DOHH2 (cell line): ENCODE data around the gene ZBTB47.

Experiments
- H3F3A ChIP-seq: fragments of 200-600 bp; sonication (generic), shearing (Covaris generic); 2 replicates; pipeline ENCODE4 v1.6.0; 2016; ENCODE audit warnings: antibody characterized with exemption, mild to moderate bottlenecking; ENCODE audit not compliant: control insufficient read depth, insufficient read depth
- H3K27ac ChIP-seq: fragments of 200-600 bp; sonication (generic); 2 replicates; pipeline ENCODE4 v1.5.1; 2014; ENCODE audit warnings: low read depth, mild to moderate bottlenecking, low read length, moderate library complexity
- H3K27me3 ChIP-seq: fragments of 200-600 bp; sonication (generic); 2 replicates; pipeline ENCODE4 v1.6.1; 2014; ENCODE audit warnings: mild to moderate bottlenecking, low read length, mixed read lengths; ENCODE audit not compliant: control insufficient read depth
- H3K36me3 ChIP-seq: fragments of 200-600 bp; sonication (generic); 2 replicates; pipeline ENCODE4 v1.6.1; 2014; ENCODE audit warnings: mild to moderate bottlenecking, low read length, moderate library complexity, mixed read lengths; ENCODE audit not compliant: control insufficient read depth
- H3K4me1 ChIP-seq: fragments of 200-600 bp; sonication (generic); 2 replicates; pipeline ENCODE4 v1.6.1; 2014; ENCODE audit warnings: mild to moderate bottlenecking, low read length, mixed read lengths; ENCODE audit not compliant: control insufficient read depth
- H3K4me2 ChIP-seq: fragments of 200-600 bp; sonication (generic); 2 replicates; pipeline ENCODE4 v1.6.0; 2014; ENCODE audit warnings: mild to moderate bottlenecking, low read length, moderate library complexity
- H3K4me3 ChIP-seq: fragments of 200-600 bp; sonication (generic); 2 replicates; pipeline ENCODE4 v1.5.1; 2014; ENCODE audit warnings: mild to moderate bottlenecking, low read length, mixed read lengths
- H3K79me2 ChIP-seq: fragments of 200-600 bp; sonication (generic); 2 replicates; pipeline ENCODE4 v1.6.1; 2014; ENCODE audit warnings: mild to moderate bottlenecking, low read length, mixed read lengths; ENCODE audit not compliant: control insufficient read depth
- H3K9me2 ChIP-seq: fragments of 200-600 bp; sonication (generic); replicated peaks from 2 replicates; pipeline ENCODE4 v1.6.1; 2014; ENCODE audit warnings: mild to moderate bottlenecking, low read length, mixed read lengths; ENCODE audit not compliant: control insufficient read depth
- H3K9me3 ChIP-seq: fragments of 200-600 bp; sonication (generic); 2 replicates; pipeline ENCODE4 v1.6.1; 2014; ENCODE audit warnings: antibody characterized with exemption, low read length, mixed read lengths; ENCODE audit not compliant: control insufficient read depth, insufficient read depth
- H4K20me1 ChIP-seq: fragments of 200-600 bp; sonication (generic); 2 replicates; pipeline ENCODE4 v1.6.0; 2014; ENCODE audit warnings: low read depth, mild to moderate bottlenecking, antibody characterized with exemption, low read length, moderate library complexity; ENCODE audit not compliant: control insufficient read depth, insufficient read depth
- CTCF ChIP-seq: fragments of 200-600 bp; sonication (generic); IDR thresholded peaks from one replicate; pipeline ENCODE4 v1.5.1; 2014; ENCODE audit warnings: antibody characterized with exemption, mild to moderate bottlenecking, low read depth, low read length; ENCODE audit not compliant: poor library complexity, severe bottlenecking
- EZH2phosphoT487 ChIP-seq: fragments of 200-600 bp; sonication (generic); IDR thresholded peaks from 2 replicates; pipeline ENCODE4 v1.6.1; 2017; ENCODE audit warnings: borderline replicate concordance, mild to moderate bottlenecking, antibody characterized with exemption, low read length, moderate library complexity, mixed read lengths

The ZBTB47 gene

GRCh38 chr3:42660131-42660715, 6.7 kb downstream of the ZBTB47 start:
- Histone ChIP-seq H3K4me2 (no peak overlapping the region), H3F3A (no peaks in the 10 kb centered on the region), H3K36me3 (no peaks in the 10 kb centered on the region), H3K79me2 (no peaks in the 10 kb centered on the region), H3K9me2 (no peaks in the 10 kb centered on the region), H3K9me3 (no peaks in the 10 kb centered on the region), H3K27me3 (peaks cover 2% of the 10 kb centered on the region; the same call in 1 of the 2 replicates), H3K4me3 (no peak overlapping the region), H3K27ac (no peak overlapping the region), H3K4me1 (peaks cover 8% of the 10 kb centered on the region), H4K20me1 (no peaks in the 10 kb centered on the region)
- TF ChIP-seq EZH2phosphoT487 (no peak), CTCF (no peak)

DNA sequence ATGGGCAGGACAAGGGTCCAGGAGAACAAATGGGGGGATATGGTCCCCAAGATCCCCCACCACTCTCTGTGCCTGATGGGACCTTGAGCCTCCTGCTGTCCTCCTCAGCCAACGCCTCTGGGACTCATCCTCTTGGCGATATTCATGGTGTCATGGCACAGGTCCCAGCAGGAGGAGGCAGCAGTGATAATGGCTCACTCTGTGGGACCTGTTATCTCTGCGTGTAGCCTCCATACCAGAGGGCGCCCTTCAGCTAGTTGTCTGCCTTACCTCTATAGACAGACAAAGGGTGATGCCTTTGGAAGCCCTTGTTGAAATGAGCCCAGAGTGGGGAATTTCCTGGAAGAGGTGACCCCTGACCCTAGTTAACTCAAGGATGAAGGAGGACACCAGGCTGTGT, 7.4 kb downstream of the ZBTB47 start:
- Histone ChIP-seq H3K4me1 (peaks cover 8% of the 10 kb centered on the region), H3K9me3 (no peaks in the 10 kb centered on the region), H3F3A (no peaks in the 10 kb centered on the region), H3K27me3 (no peaks in the 10 kb centered on the region), H3K9me2 (no peaks in the 10 kb centered on the region), H3K79me2 (no peaks in the 10 kb centered on the region), H3K36me3 (no peaks in the 10 kb centered on the region), H3K27ac (no peak overlapping the region), H3K4me3 (no peak overlapping the region), H4K20me1 (no peaks in the 10 kb centered on the region), H3K4me2 (no peak overlapping the region)
- TF ChIP-seq EZH2phosphoT487 = no peak
- peak; percentile 39 for TF ChIP-seq CTCF

DNA sequence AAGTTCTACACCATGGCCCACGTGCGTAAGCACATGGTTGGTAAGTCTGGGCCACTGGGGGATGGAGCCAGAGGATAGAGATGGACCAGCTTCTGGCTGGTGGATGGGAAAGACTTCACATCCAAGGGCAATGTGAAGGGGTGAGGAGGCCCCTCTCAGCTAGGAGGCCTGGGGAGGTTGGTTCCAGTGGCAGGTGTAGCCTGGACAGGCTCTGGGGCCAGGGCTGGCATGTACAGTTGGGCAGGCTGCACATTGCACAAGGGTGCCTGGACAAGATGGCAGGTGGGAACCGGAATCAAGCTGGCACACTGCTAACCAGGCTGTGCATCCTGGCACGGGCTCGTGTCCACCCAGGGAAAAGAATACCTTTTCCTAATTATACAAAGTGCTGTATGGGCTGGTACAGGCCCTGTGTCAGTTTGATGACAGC, 8.1 kb downstream of the ZBTB47 start:
- Histone ChIP-seq H3K27me3 (no peaks in the 10 kb centered on the region), H3K4me3 (no peak overlapping the region), H3K4me1 (peaks cover 8% of the 10 kb centered on the region), H3K79me2 (no peaks in the 10 kb centered on the region), H4K20me1 (no peaks in the 10 kb centered on the region), H3K9me2 (no peaks in the 10 kb centered on the region), H3K27ac (no peak overlapping the region), H3K36me3 (no peaks in the 10 kb centered on the region), H3K4me2 (no peak overlapping the region), H3K9me3 (no peaks in the 10 kb centered on the region), H3F3A (no peaks in the 10 kb centered on the region)
- TF ChIP-seq EZH2phosphoT487 = no peak
- no peak for TF ChIP-seq CTCF
